NOMO-1 (cell line): Measurements from ENCODE around the gene IZUMO4.
A peak's percentile ranks its signal among the peaks of the same experiment; 100 is the strongest.
"Not testable (repeated sequence)": the region's sequence is repeated elsewhere in the genome, so short reads cannot be mapped to it uniquely, and the experiment has no call there.

Experiments
- DNase-seq, 2 experiments: peaks; one replicate each; lab custom pipeline; 2025; ENCODE audit not compliant: unreplicated experiment in 2 of 2; lab: John Stamatoyannopoulos, UW

The IZUMO4 gene

GRCh38 chr19:2080336-2080988, 16.3 kb upstream of the IZUMO4 start:
- DNase-seq: no peak

- DNase-seq: peak; percentile 80 to 82
Observed at GRCh38 chr19:2081873-2082810, 14.6 kb upstream of the IZUMO4 start.

- peak; percentile 44 to 58 for DNase-seq
Observed at GRCh38 chr19:2083174-2083854, 13.4 kb upstream of the IZUMO4 start.

- DNase-seq: peak; percentile 96 to 98
Observed at GRCh38 chr19:2084993-2085720, 11.6 kb upstream of the IZUMO4 start.

- peak in 1 of 2 experiments; percentile 35 for DNase-seq
Observed at GRCh38 chr19:2086695-2087620, 9.8 kb upstream of the IZUMO4 start.

GRCh38 chr19:2087621-2088100, 9.1 kb upstream of the IZUMO4 start:
- DNase-seq: peak; percentile 66 to 76

- no peak for DNase-seq
Observed at GRCh38 chr19:2089001-2089711, 7.6 kb upstream of the IZUMO4 start.

GRCh38 chr19:2089727-2090053, 7.0 kb upstream of the IZUMO4 start:
- DNase-seq: no peak

- not testable (repeated sequence) for DNase-seq
Observed at GRCh38 chr19:2091926-2092525, 4.7 kb upstream of the IZUMO4 start.

GRCh38 chr19:2096034-2096479, 658 bp upstream of the IZUMO4 start, which contains the start of gene MOB3A:
MOB3A (minus strand) TSS chr19:2096326; CDS start chr19:2078560, 17,766 bp downstream.
- DNase-seq: peak; percentile 87 to 94

GRCh38 chr19:2097203-2097885, 629 bp downstream of the IZUMO4 start:
- DNase-seq: no peak

- no peak for DNase-seq
Observed at GRCh38 chr19:2097886-2098327, 1.2 kb downstream of the IZUMO4 start.

GRCh38 chr19:2099054-2099501, 2.4 kb downstream of the IZUMO4 start:
- no peak for DNase-seq

- no peak for DNase-seq
Observed at GRCh38 chr19:2099937-2100718, 3.4 kb downstream of the IZUMO4 start.

- no peak for DNase-seq
Observed at GRCh38 chr19:2100719-2101061, 4.0 kb downstream of the IZUMO4 start.

GRCh38 chr19:2101417-2102335, 5.0 kb downstream of the IZUMO4 start:
- no peak for DNase-seq
